Natural killer cell (primary cell): Measurements from ENCODE around the gene ADAP1. TPM values are rescaled to one million over a fixed set of nuclear protein-coding genes. Genes with fewer than 3 reads are reported as not detected.

Experiments
- ATAC-seq, 3 donors: fragments of 150-1000 bp in 2 of 3; fragments of 200-7000 bp in 1 of 3; cut with Tn5 transposase; 1 replicate in 1 of 3; 2 replicates in 2 of 3; pipeline ENCODE4 v1.10.0; 2021; ENCODE audit warnings: mild to moderate bottlenecking in 2 of 3, moderate library complexity in 2 of 3
- DNase-seq, 2 donors: peaks; one replicate each; pipeline versions ENCODE4 v3.0.0 to v3.0.0-alpha.2; 2013 to 2021; ENCODE audit warnings: mixed read lengths in 1 of 2
- H3K27ac ChIP-seq: one replicate; pipeline ENCODE4 v1.5.1; 2013; ENCODE audit warnings: mild to moderate bottlenecking, low read length
- H3K27me3 ChIP-seq: one replicate; pipeline ENCODE4 v1.6.1; 2013; ENCODE audit warnings: low read length; ENCODE audit not compliant: control insufficient read depth, insufficient read depth
- H3K36me3 ChIP-seq: one replicate; pipeline ENCODE4 v1.6.1; 2013; ENCODE audit warnings: low read length; ENCODE audit not compliant: control insufficient read depth, insufficient read depth
- H3K4me1 ChIP-seq: one replicate; pipeline ENCODE4 v1.6.1; 2013; ENCODE audit warnings: low read length; ENCODE audit not compliant: control insufficient read depth, insufficient read depth
- H3K4me3 ChIP-seq: one replicate; pipeline ENCODE4 v1.5.1; 2013; ENCODE audit warnings: low read length
- H3K9me3 ChIP-seq: one replicate; pipeline ENCODE4 v1.6.1; 2013; ENCODE audit warnings: low read length; ENCODE audit not compliant: control insufficient read depth, insufficient read depth
- H3K27ac Mint-ChIP-seq, 2 donors: one replicate each; pipeline ENCODE4 v1.8.0; 2022; ENCODE audit warnings: mild to moderate bottlenecking in 2 of 2, mixed read lengths in 2 of 2, moderate library complexity in 1 of 2
- H3K27me3 Mint-ChIP-seq, 2 donors: one replicate each; pipeline ENCODE4 v1.8.0; 2022; ENCODE audit warnings: low read depth in 2 of 2, mixed read lengths in 2 of 2
- H3K36me3 Mint-ChIP-seq: one replicate; pipeline ENCODE4 v1.8.0; 2022; ENCODE audit warnings: mixed read lengths
- H3K4me1 Mint-ChIP-seq, 2 donors: one replicate each; pipeline ENCODE4 v1.8.0; 2022; ENCODE audit warnings: mixed read lengths in 2 of 2
- H3K4me3 Mint-ChIP-seq: one replicate; pipeline ENCODE4 v1.8.0; 2022; ENCODE audit warnings: mild to moderate bottlenecking, moderate library complexity, mixed read lengths
- H3K9me3 Mint-ChIP-seq, 2 donors: one replicate each; pipeline ENCODE4 v1.8.0; 2022; ENCODE audit warnings: mixed read lengths in 2 of 2
- WGBS: methylation state at CpG from one replicate; pipeline ENCODE4 v1.1.7; 2013; ENCODE audit warnings: missing lambda C conversion rate; ENCODE audit not compliant: insufficient coverage; 5-methylcytosine and 5-hydroxymethylcytosine counted together
- intact Hi-C: fragments of 100-400 bp; cut with micrococcal nuclease; formaldehyde crosslinking; loops from one replicate; pipeline ENCODE4 v1.14.2; 2022
- total RNA-seq, 4 donors: library from RNA; stranded (reverse); fragments of 120-200 nt in 1 of 4; gene quantifications; one replicate each; pipeline versions ENCODE4 v1.2.3 to v1.2.4, GENCODE V29; 2013 to 2022
- TF ChIP-seq, protein P1 (sequence below): fragments of 200-600 bp; IDR thresholded peaks from one replicate; pipeline ENCODE4 v1.8.0; 2022; ENCODE audit warnings: antibody characterized with exemption

Gene ADAP1
- total RNA-seq, 3 donors from 2014 or later (not counting 1 experiment from before 2014, with no cell fraction given): 87.2 to 117 (median 89.2) TPM

GRCh38 chr7:891805-892204 lies 62.7 kb downstream of the ADAP1 start:
- H3K4me1 Mint-ChIP-seq: peaks cover 0 to 21% of the 10 kb centered on the region in 2 donors
- intact Hi-C loops: no loop called here
- H3K36me3 Mint-ChIP-seq: peaks cover 6% of the 10 kb centered on the region
- DNase-seq (no peak), ATAC-seq (no peak)
- no peaks in the 10 kb centered on the region for H3K27me3 Mint-ChIP-seq
- Histone ChIP-seq H3K27me3 (no peaks in the 10 kb centered on the region), H3K9me3 (no peaks in the 10 kb centered on the region), H3K36me3 (peaks cover 73% of the 10 kb centered on the region), H3K27ac (no peak overlapping the region), H3K4me1 (no peaks in the 10 kb centered on the region), H3K4me3 (no peak overlapping the region)
- H3K27ac Mint-ChIP-seq: no peak overlapping the region
- TF ChIP-seq, protein P1, sequence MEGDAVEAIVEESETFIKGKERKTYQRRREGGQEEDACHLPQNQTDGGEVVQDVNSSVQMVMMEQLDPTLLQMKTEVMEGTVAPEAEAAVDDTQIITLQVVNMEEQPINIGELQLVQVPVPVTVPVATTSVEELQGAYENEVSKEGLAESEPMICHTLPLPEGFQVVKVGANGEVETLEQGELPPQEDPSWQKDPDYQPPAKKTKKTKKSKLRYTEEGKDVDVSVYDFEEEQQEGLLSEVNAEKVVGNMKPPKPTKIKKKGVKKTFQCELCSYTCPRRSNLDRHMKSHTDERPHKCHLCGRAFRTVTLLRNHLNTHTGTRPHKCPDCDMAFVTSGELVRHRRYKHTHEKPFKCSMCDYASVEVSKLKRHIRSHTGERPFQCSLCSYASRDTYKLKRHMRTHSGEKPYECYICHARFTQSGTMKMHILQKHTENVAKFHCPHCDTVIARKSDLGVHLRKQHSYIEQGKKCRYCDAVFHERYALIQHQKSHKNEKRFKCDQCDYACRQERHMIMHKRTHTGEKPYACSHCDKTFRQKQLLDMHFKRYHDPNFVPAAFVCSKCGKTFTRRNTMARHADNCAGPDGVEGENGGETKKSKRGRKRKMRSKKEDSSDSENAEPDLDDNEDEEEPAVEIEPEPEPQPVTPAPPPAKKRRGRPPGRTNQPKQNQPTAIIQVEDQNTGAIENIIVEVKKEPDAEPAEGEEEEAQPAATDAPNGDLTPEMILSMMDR: no peak
- H3K9me3 Mint-ChIP-seq: no peaks in the 10 kb centered on the region
- WGBS: 98% methylated on average over 20 of the region's 20 CpGs
- no peak overlapping the region for H3K4me3 Mint-ChIP-seq

DNA sequence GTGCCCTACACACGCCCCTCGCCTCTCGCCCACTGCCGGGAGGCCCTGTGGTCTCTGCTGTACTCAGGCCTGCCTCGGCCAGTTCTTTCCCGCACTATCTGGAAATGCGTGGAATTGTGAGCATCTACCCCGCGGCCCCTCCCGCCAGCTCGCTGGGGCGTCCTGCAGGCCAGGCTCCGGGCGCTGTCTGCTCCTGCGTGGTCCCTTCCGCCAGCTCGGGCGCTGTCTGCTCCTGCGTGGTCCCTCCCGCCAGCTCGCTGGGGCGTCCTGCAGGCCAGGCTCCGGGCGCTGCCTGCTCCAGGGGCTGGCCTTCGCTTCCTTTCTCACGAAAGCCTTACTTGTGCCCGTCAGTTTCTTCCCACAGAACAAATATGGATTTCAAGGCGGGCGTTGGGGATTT lies 63.2 kb downstream of the ADAP1 start:
- 98% methylated on average over 29 of the region's 29 CpGs for WGBS
- peaks cover 74% of the 10 kb centered on the region for H3K36me3 ChIP-seq
- H3K9me3 ChIP-seq: no peaks in the 10 kb centered on the region
- TF ChIP-seq, protein P1: no peak
- Mint-ChIP-seq H3K36me3 (peaks cover 6% of the 10 kb centered on the region), H3K4me3 (no peak overlapping the region), H3K27ac (no peak overlapping the region), H3K4me1 (peaks cover 0 to 21% of the 10 kb centered on the region in 2 donors), H3K27me3 (no peaks in the 10 kb centered on the region), H3K9me3 (no peaks in the 10 kb centered on the region)
- no peak for ATAC-seq
- no peak overlapping the region for H3K4me3 ChIP-seq
- no peaks in the 10 kb centered on the region for H3K27me3 ChIP-seq
- H3K4me1 ChIP-seq: no peaks in the 10 kb centered on the region
- H3K27ac ChIP-seq: no peak overlapping the region
- no peak for DNase-seq
- intact Hi-C loops: no loop called here

- H3K36me3 ChIP-seq: peaks cover 71% of the 10 kb centered on the region
- H3K4me1 Mint-ChIP-seq: peaks cover 0 to 21% of the 10 kb centered on the region in 2 donors
- no peak overlapping the region for H3K27ac ChIP-seq
- peaks cover 1% of the 10 kb centered on the region for H3K36me3 Mint-ChIP-seq
- H3K9me3 ChIP-seq: no peaks in the 10 kb centered on the region
- no peaks in the 10 kb centered on the region for H3K9me3 Mint-ChIP-seq
- intact Hi-C loops: no loop called here
- no peaks in the 10 kb centered on the region for H3K27me3 Mint-ChIP-seq
- TF ChIP-seq, protein P1: no peak
- no peaks in the 10 kb centered on the region for H3K4me1 ChIP-seq
- ATAC-seq: no peak
- no peak for DNase-seq
- no peak overlapping the region for H3K4me3 ChIP-seq
- H3K4me3 Mint-ChIP-seq: no peak overlapping the region
- WGBS: 94% methylated on average over 15 of the region's 15 CpGs
- no peak overlapping the region for H3K27ac Mint-ChIP-seq
- H3K27me3 ChIP-seq: no peaks in the 10 kb centered on the region
These were observed 63.6 kb downstream of the ADAP1 start for GRCh38 chr7:890868-891267.

DNA sequence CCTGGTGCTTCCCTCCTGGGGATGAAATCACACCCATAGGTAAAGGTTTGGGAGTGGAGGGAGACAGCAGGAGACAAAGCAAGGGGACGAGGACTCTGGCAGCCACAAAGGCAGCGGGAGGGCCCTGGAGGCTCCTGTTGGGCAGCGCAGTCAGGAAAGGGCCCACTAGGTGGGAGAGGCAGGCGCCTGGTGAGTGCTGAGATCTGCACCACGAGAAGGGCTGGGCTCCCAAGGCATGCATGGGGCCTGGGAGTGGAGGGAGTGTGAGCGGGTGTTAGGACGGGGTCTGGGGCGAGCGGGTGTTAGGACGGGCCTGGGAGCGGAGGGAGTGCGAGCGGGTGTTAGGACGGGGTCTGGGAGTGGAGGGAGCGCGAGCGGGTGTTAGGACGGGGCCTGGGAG lies 65.1 kb downstream of the ADAP1 start:
- H3K27ac ChIP-seq: no peak overlapping the region
- ATAC-seq (no peak), DNase-seq (no peak)
- TF ChIP-seq, protein P1: no peak
- intact Hi-C loops: no loop called here
- H3K27ac Mint-ChIP-seq: peak overlapping the region in 1 of 2 donors; percentile 65
- H3K4me3 Mint-ChIP-seq: no peak overlapping the region
- no peak overlapping the region for H3K4me3 ChIP-seq
- H3K4me1 Mint-ChIP-seq: peaks cover 4 to 29% of the 10 kb centered on the region in 2 donors
- H3K36me3 ChIP-seq: peaks cover 60% of the 10 kb centered on the region
- no peaks in the 10 kb centered on the region for H3K9me3 ChIP-seq
- no peaks in the 10 kb centered on the region for H3K9me3 Mint-ChIP-seq
- no peaks in the 10 kb centered on the region for H3K27me3 Mint-ChIP-seq
- 97% methylated on average over 9 of the region's 18 CpGs for WGBS
- peaks cover 9% of the 10 kb centered on the region for H3K4me1 ChIP-seq
- H3K36me3 Mint-ChIP-seq: no peaks in the 10 kb centered on the region
- no peaks in the 10 kb centered on the region for H3K27me3 ChIP-seq
